Mucosa of descending colon (tissue), 3 donors: ENCODE results near the gene NKD1. TPM values are rescaled to one million over a fixed set of nuclear protein-coding genes. Genes with fewer than 3 reads are reported as not detected.

Experiments used
- ATAC-seq: fragments of 200-7000 bp; cut with Tn5 transposase; one replicate; pipeline ENCODE4 v1.9.1; 2020; ENCODE audit warnings: mild to moderate bottlenecking, moderate library complexity
- DNase-seq, 3 donors: peaks; one replicate each; pipeline ENCODE4 v3.0.0-alpha.2; 2020
- H3K36me3 ChIP-seq: fragments of 200-600 bp; one replicate; pipeline ENCODE4 v1.8.0; 2021; ENCODE audit warnings: low read depth, mild to moderate bottlenecking
- H3K4me1 ChIP-seq: fragments of 200-600 bp; one replicate; pipeline ENCODE4 v1.8.0; 2021; ENCODE audit warnings: low read depth, mild to moderate bottlenecking
- H3K4me3 ChIP-seq: fragments of 200-600 bp; one replicate; pipeline ENCODE4 v1.8.0; 2021; ENCODE audit warnings: mild to moderate bottlenecking
- H3K9me3 ChIP-seq: fragments of 200-600 bp; one replicate; pipeline ENCODE4 v1.8.0; 2021; ENCODE audit warnings: mild to moderate bottlenecking
- intact Hi-C, 2 donors: fragments of 100-400 bp; cut with DNase I in 1 of 2; cut with micrococcal nuclease in 1 of 2; formaldehyde crosslinking; loops; one replicate each; pipeline versions ENCODE4 v1.11.0 to v1.11.1; 2022; cut with DNase I, micrococcal nuclease
- total RNA-seq, 3 donors: library from RNA; stranded (reverse); fragmentation: NEBNext Ultra II Directional in 2 of 3; extraction: Animal tissue kit (Norgen Biotek cat#: 25700) in 2 of 3; gene quantifications; one replicate each; pipeline versions ENCODE4 v1.2.1 to v1.2.4, GENCODE V29; 2021 to 2023
- TF ChIP-seq, protein P1 (sequence below): fragments of 200-600 bp; IDR thresholded peaks from one replicate; pipeline ENCODE4 v1.8.0; 2022; ENCODE audit warnings: antibody characterized with exemption, mild to moderate bottlenecking
- donor health status: DM: no; HTN: no; CAD: no; lungs with moderate emphysema.
- donor health status: DM: no; HTN: no; CAD: no.
- donor health status: DM: no; HTN: yes; CAD: no.

NKD1 gene
- total RNA-seq, 3 donors from 2014 or later: 1.6 to 28.0 (median 3.2) TPM

- Histone ChIP-seq H3K4me3 (no peak overlapping the region), H3K36me3 (no peaks in the 10 kb centered on the region), H3K4me1 (peaks cover 20% of the 10 kb centered on the region), H3K9me3 (no peaks in the 10 kb centered on the region)
- intact Hi-C loops: no loop called here
- TF ChIP-seq, protein P1, sequence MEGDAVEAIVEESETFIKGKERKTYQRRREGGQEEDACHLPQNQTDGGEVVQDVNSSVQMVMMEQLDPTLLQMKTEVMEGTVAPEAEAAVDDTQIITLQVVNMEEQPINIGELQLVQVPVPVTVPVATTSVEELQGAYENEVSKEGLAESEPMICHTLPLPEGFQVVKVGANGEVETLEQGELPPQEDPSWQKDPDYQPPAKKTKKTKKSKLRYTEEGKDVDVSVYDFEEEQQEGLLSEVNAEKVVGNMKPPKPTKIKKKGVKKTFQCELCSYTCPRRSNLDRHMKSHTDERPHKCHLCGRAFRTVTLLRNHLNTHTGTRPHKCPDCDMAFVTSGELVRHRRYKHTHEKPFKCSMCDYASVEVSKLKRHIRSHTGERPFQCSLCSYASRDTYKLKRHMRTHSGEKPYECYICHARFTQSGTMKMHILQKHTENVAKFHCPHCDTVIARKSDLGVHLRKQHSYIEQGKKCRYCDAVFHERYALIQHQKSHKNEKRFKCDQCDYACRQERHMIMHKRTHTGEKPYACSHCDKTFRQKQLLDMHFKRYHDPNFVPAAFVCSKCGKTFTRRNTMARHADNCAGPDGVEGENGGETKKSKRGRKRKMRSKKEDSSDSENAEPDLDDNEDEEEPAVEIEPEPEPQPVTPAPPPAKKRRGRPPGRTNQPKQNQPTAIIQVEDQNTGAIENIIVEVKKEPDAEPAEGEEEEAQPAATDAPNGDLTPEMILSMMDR: no peak
- DNase-seq (no peak), ATAC-seq (no peak)
These were observed 147.9 kb downstream of the NKD1 start for GRCh38 chr16:50696126-50696525.

DNA sequence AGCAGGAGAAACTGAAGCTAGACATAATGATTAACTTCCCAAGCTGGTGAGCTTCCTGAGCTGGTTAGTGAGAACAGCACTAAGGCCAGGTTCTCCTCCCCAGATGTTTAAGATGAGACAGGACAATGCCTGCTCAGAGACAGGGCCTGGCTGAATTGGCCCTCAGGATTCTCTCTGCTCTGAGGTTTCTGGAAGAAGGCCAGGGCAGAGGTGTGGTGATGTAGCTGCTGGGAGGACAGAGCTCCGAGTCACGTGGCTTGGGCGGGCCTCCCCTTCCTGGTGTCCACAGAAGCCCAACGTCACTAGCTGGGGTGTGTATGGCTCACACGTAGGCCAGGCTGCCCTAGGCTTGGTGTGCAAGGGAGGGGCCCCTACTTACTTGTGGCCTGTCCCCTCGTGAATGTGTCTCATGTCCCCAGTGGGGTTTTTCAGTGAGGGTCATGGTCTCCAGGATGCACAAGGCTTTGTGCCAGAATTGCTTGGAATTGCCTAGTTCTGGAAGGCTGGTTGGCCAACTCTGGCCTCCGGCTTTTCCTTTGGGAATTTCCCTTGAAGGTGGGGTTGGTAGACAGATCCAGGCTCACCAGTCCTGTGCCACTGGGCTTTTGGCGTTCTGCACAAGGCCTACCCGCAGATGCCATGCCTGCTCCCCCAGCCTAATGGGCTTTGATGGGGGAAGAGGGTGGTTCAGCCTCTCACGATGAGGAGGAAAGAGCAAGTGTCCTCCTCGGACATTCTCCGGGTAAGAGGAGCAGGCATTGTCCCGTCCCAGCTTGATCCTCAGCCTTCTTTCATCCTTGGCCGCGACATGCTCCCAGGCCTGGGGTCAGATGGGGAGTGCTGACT is 148.6 kb downstream of the NKD1 start:
- TF ChIP-seq, protein P1: no peak
- Histone ChIP-seq H3K4me3 (no peak overlapping the region), H3K36me3 (no peaks in the 10 kb centered on the region), H3K9me3 (no peaks in the 10 kb centered on the region), H3K4me1 (peaks cover 20% of the 10 kb centered on the region)
- DNase-seq (peak; percentile 87 to 96 (median 95)), ATAC-seq (peak; percentile 94)
- intact Hi-C loops: no loop called here

GRCh38 chr16:50697421-50697715 is 149.2 kb downstream of the NKD1 start:
- intact Hi-C loops: no loop called here
- no peak overlapping the region for H3K4me3 ChIP-seq

GRCh38 chr16:50697881-50698767 is 149.9 kb downstream of the NKD1 start:
- intact Hi-C loops: no loop called here
- H3K4me1 ChIP-seq: peaks cover 20% of the 10 kb centered on the region
- TF ChIP-seq, protein P1: no peak
- no peaks in the 10 kb centered on the region for H3K9me3 ChIP-seq
- H3K4me3 ChIP-seq: no peak overlapping the region
- no peaks in the 10 kb centered on the region for H3K36me3 ChIP-seq
- DNase-seq (peak; percentile 53 to 60 (median 59)), ATAC-seq (peak; percentile 52)

More at GRCh38 chr16:50697421-50697715, 149.2 kb downstream of the NKD1 start:
- H3K36me3 ChIP-seq: no peaks in the 10 kb centered on the region
- TF ChIP-seq, protein P1: no peak
- peaks cover 20% of the 10 kb centered on the region for H3K4me1 ChIP-seq
- no peaks in the 10 kb centered on the region for H3K9me3 ChIP-seq
- DNase-seq (no peak), ATAC-seq (no peak)

Other genes with a start within 250 kb of the NKD1 start
- gene BRD7, start 179.4 kb upstream of the NKD1 start, total RNA-seq: 10 to 100 TPM; 50.8 to 79.6 (median 56.1) TPM
- 1 to 10 TPM; 1.4 to 2.9 (median 1.7) TPM for gene SNX20, start 132.9 kb downstream of the NKD1 start, total RNA-seq
- 1 to 10 TPM in 2 of 3 donors, under 1 TPM in 1; 0.87 to 2.4 (median 2.0) TPM for gene NOD2, start 145.2 kb downstream of the NKD1 start, total RNA-seq
- 10 to 100 TPM; 24.7 to 44.4 (median 35.5) TPM for gene CYLD, start 193.7 kb downstream of the NKD1 start, total RNA-seq